HG03558 (cell line): ENCODE results near the gene KIF6.

Experiments used
- ATAC-seq: cut with Tn5 transposase; IDR thresholded peaks from one replicate; pipeline ENCODE4 v1.9.1; 2021; ENCODE audit warnings: moderate number of reproducible peaks; ENCODE audit not compliant: unreplicated experiment; ENCODE audit errors: extremely low read depth

KIF6 gene

DNA sequence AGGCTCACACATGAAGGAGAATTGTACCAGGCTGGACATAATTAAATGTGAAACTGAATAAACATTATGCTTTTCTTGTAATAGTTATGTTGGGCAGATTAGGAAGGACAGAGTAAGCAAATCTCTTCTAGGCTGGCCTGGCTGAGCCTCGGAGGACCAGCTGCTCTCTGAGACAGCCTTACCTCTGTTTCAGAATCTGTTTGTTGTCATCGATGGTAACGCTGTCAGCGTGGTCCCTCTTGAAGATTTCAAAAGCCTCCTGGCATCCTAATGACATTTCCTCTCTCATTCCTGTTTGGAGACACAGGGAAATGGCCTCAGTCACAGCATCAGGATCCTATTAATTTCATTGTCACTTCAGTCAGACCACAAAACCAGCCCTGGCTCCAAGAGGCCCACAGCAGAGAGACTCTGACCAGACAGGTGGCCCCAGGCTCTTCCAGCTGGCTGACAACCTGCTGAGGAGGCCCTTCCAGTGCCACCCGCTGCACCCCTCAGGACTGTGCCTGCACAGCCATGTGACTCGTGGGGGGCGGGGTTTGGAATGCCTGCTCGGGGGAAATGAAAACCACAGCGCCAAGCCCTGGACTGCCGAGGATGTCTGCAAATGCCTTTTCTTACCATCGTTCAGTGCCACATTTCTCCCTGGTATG is 294.2 kb downstream of the KIF6 start:
- ATAC-seq, result no peak

DNA sequence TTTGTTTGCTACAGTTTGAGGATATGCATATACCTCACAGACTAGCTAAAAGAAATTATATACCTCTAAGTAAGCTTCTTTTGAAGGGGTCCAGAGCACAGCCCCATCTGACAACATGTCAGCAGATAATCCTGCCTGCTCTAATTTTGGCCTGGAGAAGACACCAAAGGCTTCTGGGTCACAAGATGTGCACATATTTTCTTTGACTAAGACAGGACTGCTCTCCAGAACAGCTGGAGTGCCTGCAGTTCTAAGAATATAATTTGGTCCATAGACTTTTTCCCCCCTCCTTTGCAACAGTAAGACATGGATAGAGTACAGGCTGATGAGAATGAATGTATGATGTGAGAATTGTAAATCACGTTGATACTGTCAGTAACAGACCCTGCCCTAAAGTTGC is 294.8 kb downstream of the KIF6 start:
- ATAC-seq, result no peak

DNA sequence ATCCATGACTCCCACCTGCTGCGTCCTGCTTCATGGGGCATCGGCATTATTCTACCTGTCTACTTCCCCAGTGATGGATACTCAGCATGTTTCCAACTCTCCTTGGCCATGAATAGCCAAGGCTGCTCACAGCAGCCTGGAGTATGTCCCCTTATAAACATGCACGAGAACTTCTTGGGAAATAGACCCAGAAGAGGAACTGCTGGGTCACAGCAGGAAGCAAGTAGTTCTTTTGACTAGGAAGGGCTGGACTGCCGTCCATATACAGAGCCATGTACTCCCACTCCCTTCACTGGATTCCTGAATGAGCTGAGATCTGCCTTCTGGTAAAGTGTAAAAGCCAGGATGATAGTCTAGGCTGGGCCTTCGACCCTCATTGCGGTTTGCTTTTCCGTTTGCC is 296.4 kb downstream of the KIF6 start:
- no peak for ATAC-seq

DNA sequence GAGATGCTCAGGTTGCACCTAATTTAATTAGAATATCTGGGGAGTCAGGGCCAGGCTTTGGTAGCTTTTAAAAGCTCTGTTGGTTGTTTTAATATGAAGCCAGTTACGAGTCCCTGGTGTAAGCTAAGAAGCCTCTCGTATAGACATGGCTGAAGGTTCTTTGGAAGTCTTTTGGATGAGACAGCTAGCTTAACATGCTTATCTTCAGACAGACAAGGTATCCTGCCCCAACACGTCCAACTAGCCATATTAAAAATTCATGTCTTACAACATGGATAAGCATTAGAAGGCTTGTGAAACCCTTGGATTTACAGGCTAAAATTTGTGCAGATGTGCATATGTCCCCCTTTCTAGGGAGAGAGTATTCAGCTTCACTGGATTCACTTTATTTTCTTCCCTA is 297.1 kb downstream of the KIF6 start:
- ATAC-seq, result no peak

DNA sequence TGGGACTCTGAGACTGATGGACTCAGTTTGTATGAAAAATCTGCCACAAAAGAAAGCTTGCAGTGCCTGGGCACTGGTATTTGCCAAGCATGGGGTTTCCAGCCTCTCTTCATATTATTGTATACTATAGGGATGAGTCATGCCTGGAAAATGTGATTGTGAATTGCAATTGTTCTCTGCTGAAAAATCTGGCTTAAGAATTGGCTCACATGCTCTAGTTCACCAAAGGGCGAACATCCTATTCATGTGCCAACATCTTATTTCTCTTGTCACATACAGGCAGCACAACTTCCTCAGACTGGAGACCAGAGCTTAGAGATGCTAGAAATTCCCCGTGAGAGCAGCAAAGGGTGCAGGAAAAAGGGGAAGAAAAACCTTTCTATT is 299.1 kb downstream of the KIF6 start:
- no peak for ATAC-seq

DNA sequence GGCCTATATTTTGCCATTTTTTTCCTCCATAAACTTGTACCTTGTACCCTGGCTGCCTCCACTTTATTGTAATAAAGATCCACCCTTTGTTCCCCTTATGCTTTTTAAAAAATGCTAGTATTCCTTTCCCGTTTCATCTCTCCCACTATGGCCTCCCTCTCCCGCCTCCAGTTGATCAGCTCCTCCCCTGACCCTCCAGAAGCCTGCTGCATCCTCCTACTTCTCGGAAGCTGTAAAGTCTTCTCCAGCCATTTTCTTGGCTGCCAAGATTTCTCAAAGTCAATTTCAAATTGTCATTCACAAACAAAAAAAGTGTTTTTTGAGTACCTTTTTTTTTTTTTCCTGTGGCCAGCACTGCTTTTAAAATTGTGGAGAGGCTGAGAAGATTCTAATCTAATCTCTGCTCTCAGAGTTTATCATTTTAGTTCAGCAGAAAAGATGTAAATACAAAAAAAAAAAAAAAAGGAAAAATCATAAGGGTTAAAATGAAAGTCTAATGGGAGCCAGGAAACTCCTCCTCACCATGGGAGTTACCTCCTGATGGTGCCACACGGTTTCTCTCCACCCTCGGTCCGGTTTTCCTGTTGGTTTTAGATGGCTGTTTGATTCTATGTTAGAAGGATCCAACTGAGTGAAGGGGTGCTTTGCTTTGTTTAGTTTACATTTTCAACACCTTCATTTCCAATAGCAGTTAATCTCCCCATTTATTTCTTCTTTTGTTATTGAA is 299.7 kb downstream of the KIF6 start:
- no peak for ATAC-seq

DNA sequence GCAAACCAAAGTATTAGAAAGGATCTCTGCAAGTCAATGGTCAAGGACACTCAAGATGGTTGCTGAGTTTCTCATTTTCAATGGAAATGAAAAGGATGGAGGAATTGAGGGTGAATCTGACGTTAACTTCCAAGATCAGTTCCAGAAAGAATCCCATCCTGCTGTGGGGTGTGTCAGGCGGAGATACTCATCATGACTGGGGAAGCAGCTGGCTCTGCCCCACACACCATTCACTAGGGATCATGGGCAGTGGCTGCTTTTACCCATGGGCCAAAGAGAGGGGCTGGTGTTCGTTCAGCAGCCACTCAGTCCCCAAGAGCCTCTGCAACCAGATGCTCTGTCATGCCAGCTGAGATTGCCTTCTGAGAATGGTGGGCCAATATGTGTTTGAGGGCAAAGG is 300.4 kb downstream of the KIF6 start:
- ATAC-seq, result no peak

DNA sequence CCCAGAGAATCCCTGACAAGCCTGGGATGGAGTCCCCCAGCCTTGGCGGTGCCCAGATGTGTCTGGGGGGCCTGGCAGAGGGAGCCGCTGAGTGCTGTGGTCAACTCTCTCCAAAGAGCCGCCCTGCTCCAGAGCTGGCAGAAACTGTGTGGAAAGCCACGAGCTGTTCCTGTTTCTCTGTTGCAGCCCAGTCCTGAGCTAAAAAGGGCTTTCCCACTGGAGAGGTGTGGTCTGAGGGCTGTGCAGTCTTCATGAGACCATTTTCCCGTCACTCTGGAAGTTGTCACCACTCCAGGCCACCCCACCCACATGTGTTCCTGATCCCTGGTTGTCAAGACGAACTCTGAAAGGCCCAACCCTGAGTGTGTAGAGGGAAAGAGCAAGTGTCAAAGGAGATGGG is 303.0 kb downstream of the KIF6 start:
- no peak for ATAC-seq

DNA sequence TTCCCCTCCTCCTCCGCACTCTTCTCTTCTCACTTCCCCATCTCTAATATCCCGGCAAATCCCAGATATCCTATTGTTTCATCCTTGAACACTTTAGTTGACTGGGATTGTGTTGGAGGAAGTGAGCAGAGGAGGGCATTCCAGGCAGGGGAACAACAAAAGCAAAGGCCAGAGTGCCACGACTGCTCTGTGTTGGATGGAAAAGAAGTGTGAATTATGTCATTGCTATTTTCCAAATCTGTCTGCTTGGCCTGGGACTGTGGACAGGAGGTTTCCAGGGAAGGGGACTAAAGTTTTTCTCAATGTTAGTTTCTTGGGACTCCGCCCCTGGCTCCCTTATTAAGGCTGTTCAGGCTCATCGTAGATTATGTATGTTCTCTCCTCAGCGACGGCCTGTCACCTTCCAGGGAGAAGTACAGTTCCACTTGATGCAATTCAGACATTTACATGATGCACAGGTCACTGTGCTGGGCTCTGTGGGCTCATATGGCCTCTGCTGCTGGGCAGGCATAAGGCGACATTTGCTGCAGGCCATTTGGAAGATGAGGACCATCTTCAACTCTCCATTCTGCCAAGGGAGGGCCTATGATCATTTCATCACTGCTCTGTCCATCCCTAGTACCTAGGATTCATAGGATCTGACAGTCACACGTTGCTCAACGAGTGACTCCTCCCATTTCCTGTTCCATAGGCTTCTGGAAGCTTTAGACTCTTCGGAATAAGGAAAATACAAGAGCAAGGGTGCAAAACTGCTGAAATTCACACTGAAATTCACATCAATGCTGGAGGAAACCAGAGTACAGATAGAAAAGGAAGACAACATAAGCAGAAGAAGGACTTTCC is 303.6 kb downstream of the KIF6 start:
- ATAC-seq, result no peak

DNA sequence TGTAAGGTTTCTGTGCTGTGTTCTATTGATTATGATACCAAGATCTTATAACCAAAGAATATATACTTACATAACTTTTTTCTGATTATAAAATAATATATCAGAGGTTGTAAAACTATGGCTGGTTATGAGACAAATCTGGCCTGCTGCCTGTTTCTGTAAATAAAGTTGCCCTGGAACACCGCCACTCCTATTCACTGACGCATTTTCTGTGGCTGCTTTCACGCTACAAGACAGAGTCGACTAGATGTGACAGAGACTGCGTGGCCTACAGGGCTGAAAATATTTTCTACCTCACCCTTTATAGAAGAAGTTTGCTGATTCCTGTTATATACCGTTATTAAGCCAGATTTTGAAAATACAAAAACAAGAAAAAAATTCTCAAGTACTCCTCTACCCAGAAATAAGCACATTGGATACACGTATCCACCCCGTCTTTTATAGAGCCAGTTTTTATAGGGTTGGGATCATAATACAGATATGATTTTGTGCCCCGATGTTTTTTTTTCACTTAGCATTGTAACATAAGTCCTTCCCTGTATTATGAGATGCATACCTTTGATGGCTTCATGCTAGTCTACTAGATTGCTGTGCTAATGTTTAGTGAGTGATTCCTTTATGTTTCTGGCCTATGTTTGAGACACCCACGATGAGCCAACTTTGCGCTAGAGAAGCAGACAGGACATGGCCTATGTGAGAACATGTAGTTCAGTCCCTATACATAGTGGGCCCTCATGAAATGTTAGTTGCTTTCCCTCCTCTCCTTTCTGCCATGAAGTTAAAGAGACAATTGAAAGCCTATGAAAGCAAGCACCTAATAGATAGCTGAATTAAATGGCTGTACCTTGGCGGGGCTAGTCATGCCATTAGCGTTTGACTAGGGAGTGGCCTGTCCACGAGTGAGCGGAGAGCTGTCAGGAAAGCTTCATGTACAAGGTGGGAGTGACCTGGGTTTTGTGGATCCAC is 304.6 kb downstream of the KIF6 start:
- ATAC-seq, result no peak

DNA sequence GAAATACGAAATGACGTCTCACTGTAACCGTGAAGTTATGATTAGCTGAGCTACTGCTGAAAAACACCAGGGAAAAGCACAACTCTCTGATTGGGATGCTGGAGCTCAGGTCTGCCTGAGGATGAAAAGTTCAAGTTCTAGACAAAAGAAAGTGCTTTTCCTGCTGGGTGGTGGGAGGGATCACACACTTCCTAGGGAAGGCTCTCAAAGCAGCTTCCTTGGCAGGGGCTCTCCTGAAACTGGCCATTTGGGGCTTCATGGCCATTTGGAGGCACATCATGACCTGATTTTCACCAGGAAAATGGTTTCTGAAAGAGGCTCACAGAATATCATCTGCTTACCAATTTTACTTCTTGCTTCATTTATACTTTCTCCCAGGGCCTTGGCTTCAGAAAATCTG is 305.6 kb downstream of the KIF6 start:
- no peak for ATAC-seq

DNA sequence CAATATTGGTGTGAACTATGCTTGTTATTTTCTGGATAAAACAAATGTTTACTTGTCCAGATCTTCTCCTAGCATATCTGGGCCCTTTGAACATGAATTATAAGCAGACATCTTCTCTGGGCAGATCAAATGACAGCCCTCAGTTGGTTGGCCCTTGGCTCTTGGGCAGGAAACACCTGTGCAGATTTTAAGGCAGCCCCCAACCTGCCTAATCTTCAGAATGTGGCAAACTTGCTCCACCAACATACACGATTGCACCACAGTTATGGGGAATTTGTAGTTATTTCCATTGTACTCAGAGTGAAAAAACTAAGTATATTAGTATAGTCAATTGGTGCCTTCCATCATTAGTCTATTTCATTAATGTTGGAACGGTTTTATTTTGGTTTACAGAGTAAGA is 307.8 kb downstream of the KIF6 start:
- no peak for ATAC-seq

DNA sequence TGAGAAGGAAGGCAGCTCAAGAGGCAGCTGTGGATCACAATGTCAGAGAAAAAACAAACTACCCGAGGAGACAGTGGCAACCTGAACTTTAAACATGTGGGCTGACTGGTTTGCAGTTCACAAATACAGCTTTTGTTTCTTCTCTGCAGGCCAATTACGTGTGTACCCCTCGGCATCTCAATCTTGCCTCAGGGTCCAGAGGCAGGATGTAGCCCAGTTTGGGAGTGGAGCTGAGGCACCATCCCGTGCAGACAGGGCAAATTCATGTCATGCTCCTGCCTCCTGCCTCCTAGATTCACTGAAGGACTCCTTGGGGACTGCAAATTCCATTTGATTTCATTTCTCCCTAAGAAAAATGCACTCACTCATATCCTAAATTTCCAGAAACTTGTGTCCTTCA is 308.5 kb downstream of the KIF6 start:
- ATAC-seq, result no peak

DNA sequence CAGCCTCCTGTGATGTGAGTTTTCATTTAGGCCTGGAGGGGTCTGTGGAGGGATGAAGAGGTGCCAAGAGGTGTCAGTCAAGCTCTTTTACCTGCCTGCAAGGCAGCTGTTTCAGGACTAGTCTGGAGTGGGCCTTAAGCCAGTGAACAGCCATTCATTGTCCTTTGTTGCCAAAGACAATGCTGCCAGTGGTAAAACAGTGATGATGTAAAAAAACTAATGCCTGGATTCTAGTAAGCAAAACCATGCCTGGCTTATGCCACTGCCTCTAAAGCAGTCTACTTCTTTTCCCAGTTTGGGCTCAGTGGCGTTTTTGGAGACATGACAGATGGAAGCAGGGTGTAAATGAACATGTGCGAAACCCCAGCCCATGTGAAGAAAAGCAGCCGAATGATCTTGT is 309.2 kb downstream of the KIF6 start:
- ATAC-seq, result no peak

DNA sequence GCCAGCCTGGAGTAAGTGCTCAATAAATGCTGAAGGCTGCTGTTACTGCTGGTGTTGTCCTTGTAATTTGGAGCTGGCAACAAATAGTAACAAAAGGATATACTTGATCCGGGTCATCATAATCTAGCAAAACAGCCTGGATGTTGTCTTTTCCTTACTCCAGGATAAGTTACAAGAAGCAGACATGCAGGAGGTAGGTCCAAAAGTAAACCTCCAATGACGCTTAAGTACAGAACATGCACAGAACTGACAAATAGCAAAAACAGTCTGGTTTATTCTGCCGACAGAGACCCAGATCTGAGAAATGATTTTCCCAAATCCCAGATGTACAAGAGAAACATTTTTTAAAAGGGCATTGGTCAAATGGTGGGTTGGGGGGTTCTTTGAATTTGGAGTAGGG is 309.7 kb downstream of the KIF6 start:
- no peak for ATAC-seq

DNA sequence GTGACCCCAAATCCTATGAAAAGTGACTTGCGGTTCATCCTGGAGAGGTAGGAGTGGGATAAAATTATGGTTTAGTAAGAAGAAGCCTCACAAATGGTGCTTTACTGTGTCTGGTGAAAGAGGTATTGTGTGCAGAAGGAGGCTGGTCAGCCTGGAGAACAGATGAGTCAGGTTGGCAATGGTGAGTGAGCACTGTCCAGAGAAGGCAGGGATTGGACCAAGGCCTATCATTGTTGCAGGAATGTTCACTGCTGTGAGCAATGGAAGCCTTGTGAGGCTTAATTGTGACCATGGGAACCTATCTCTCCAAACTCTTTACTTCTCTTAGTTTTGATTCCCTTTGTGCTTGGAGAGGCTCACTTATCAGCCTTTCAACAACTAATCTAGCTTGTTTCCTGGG is 313.7 kb downstream of the KIF6 start:
- ATAC-seq, result no peak

DNA sequence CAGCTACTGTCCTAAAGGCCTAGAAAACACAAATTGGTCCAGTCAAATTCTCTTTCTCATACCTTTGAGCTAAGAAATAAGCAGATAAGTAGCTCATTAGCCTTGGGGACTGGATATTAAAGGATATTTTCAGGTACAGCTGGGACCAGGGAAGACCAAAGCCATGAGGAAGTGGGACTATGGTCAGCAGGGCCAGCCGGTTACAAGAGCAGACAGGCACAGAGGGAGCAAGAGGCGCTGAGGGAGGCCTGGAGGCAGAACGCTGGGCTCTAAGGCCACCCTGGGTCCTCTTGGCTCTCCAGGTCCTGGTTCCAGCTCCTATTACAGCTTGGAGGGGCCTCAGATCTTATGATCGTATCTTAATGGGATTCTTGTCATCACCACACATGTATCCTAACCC is 314.2 kb downstream of the KIF6 start:
- no peak for ATAC-seq

DNA sequence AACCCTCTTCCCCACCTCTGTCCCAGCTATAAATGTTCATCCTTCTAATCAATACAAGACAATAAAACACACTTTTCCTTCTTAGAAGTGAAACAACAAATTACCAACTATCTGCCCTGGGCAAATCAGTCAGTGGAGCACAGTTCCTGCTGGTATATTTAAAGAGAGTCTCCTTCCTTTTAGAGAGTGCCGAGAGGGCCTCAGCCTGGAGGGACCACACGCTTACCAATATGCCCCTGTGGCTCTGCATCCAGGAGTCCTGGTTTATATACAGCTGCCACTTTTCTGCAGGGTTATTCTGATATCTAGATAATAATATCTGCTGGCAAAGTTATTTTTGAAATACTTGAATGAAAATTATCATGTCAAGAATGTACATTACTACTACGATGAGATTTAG is 315.3 kb downstream of the KIF6 start:
- ATAC-seq, result no peak

DNA sequence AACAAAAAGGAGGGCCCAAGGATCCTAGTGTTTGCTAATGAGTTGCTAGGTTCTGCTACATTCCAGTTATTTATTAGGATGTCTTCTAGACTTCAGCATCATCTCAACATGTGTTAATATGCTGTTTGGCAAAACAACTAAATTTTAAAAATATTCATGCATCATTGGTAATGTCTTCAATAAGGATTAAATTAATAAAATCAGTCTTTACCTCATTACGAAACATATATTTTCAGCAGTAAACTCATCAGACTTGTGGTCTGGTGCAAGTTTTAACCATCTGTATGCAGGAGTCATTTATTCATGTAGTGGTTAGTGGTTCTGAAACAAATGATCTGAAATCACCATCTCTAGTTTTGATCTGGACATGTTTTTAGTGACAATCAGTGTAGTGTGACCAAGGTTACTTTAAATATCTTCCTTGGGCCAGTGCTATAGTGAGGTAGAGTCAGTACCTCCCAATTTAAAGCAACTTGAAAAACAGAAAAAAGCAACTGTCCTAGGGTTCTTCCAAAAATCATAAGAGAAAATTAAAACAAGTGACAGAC is 317.7 kb downstream of the KIF6 start:
- peak; percentile 89 for ATAC-seq

DNA sequence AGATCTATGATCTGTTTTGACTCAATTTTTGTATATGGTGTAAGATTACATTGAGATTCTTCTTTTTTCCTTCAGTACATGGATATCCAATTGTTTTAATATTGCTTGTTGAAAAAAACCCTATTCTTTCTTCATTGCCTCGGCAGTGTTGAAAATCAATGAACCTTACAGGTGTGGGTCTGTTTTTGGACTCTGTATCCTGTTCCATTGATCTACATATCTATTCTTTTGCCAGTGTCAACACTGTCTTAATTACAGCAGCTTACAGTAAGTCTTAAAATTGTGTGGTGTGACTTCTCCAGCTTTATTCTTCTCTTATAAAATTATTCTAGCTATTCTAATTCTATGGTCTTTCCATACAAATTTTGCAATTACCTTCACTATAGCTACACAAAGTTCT is 320.9 kb downstream of the KIF6 start:
- ATAC-seq, result no peak
